ENCODE results near the gene IMMP2L. TPM values are rescaled to one million over a fixed set of nuclear protein-coding genes. Genes with fewer than 3 reads are reported as not detected.

IMMP2L gene
- total and polyA plus RNA-seq, 2 of the 4 experiments (the other 2 are of a cell fraction): 5.8 to 9.3 TPM

- Histone ChIP-seq H4K91ac (ENCODE audit: insufficient read depth, low read depth, low read length) (no peak overlapping the region), H3K4me2 (ENCODE audit: low read depth, low read length) (no peak overlapping the region), H3K9ac (ENCODE audit: low read depth, low read length) (no peak overlapping the region), H3K9me3 (ENCODE audit: control insufficient read depth, insufficient read depth, low read length) (no peaks in the 10 kb centered on the region), H4K20me1 (ENCODE audit: insufficient read depth, low read length) (no peaks in the 10 kb centered on the region), H3K27me3 (ENCODE audit: control insufficient read depth, insufficient read depth, low read length) (no peaks in the 10 kb centered on the region), H4K8ac (ENCODE audit: low read depth in 2 of 2, low read length in 2 of 2) (no peak overlapping the region), H3K27ac (ENCODE audit: insufficient read depth, low read length) (no peak overlapping the region), H3K9me1 (ENCODE audit: insufficient read depth, low read length) (0 out of 2 replicates have a peak, but pooled peaks cover 2% of the 10 kb centered on the region), H2BK20ac (ENCODE audit: low read depth, low read length) (no peak overlapping the region), H3K23ac (ENCODE audit: low read depth, low read length) (no peak overlapping the region), H3K4me3 (ENCODE audit: insufficient read depth, low read depth, low read length) (no peak overlapping the region), H2AFZ (replicated peaks; ENCODE audit: low read length, poor library complexity) (no peak overlapping the region), H2AK5ac (ENCODE audit: low read depth, low read length) (no peak overlapping the region), H2BK5ac (ENCODE audit: low read depth, low read length, poor library complexity, severe bottlenecking) (no peak overlapping the region), H4K5ac (ENCODE audit: low read depth, low read length) (no peak overlapping the region), H2BK120ac (ENCODE audit: low read depth, low read length) (no peak overlapping the region), H3K4ac (ENCODE audit: low read depth, low read length) (no peak overlapping the region), H2BK15ac (ENCODE audit: low read depth, low read length) (no peak overlapping the region), H2AK9ac (replicated peaks; ENCODE audit: low read depth, low read length, poor library complexity) (no peak overlapping the region), H3K14ac (replicated peaks; ENCODE audit: low read depth, low read length) (no peak overlapping the region), H3K56ac (ENCODE audit: extremely low read depth, insufficient read depth, low read length) (no peak overlapping the region), H3K18ac (ENCODE audit: low read depth, low read length) (no peak overlapping the region), H3K4me1 (ENCODE audit: control insufficient read depth, insufficient read depth, low read length) (peaks cover 12% of the 10 kb centered on the region), H3K79me1 (ENCODE audit: low read depth in 1 of 2, low read length in 2 of 2) (no peaks in the 10 kb centered on the region), H3K36me3 (ENCODE audit: control insufficient read depth, insufficient read depth, low read length) (no peaks in the 10 kb centered on the region)
- no TSS peak for BruUV-seq (replicated peaks)
- dilution Hi-C loops (cut with HindIII; ENCODE audit: low sequenced_read_pairs, unreplicated experiment): no loop called here
- no CpG with 5 or more reads among the region's 4 CpGs for WGBS, 2 experiments (ENCODE audit: extremely low coverage in 2 of 2, insufficient read length in 1 of 2)
- no peak for DNase-seq
- in situ Hi-C loops (cut with MboI; ENCODE audit: low sequenced_read_pairs): no loop called here
- ATAC-seq (ENCODE audit: low read depth): no peak
- intact Hi-C loops (cut with micrococcal nuclease): no loop called here
- CTCF ChIA-PET: no interaction called here
- POLR2A ChIA-PET (ENCODE audit: unreplicated experiment): no interaction called here
- TF ChIP-seq SMC3 (IDR thresholded peaks at IDR 0.05; ENCODE audit: low read depth, low read length) (no peak), MXI1 (IDR thresholded peaks at IDR 0.05; ENCODE audit: borderline replicate concordance, low read depth, low read length) (no peak), RAD21 (IDR thresholded peaks at IDR 0.05; ENCODE audit: low read length) (no peak), MAZ (IDR thresholded peaks at IDR 0.05; ENCODE audit: borderline replicate concordance, low read depth, low read length) (no peak), CHD1 (IDR thresholded peaks at IDR 0.05; ENCODE audit: low read depth, low read length) (no peak), CEBPB (IDR thresholded peaks at IDR 0.05; ENCODE audit: low read depth, low read length) (no peak), CTCF (conservative IDR thresholded peaks at IDR 0.05; ENCODE audit: low read depth, low read length) (no peak), MAFK (IDR thresholded peaks at IDR 0.05; ENCODE audit: low read depth, low read length) (no peak), RFX5 (IDR thresholded peaks at IDR 0.05; ENCODE audit: low read depth, low read length) (no peak), BHLHE40 (IDR thresholded peaks at IDR 0.05; ENCODE audit: low read depth, low read length) (no peak), RCOR1 (IDR thresholded peaks at IDR 0.05; ENCODE audit: insufficient replicate concordance, low read length) (no peak), NFE2L2 (IDR thresholded peaks at IDR 0.05; ENCODE audit: low read depth, low read length) (no peak)
- TF ChIP-seq, protein P1, sequence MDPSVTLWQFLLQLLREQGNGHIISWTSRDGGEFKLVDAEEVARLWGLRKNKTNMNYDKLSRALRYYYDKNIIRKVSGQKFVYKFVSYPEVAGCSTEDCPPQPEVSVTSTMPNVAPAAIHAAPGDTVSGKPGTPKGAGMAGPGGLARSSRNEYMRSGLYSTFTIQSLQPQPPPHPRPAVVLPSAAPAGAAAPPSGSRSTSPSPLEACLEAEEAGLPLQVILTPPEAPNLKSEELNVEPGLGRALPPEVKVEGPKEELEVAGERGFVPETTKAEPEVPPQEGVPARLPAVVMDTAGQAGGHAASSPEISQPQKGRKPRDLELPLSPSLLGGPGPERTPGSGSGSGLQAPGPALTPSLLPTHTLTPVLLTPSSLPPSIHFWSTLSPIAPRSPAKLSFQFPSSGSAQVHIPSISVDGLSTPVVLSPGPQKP (IDR thresholded peaks at IDR 0.05; ENCODE audit: borderline replicate concordance, low read depth, low read length): no peak
Measured at GRCh38 chr7:111262293-111263116, 299.8 kb downstream of the IMMP2L start.
